Fibroblast of mammary gland (primary cell): ENCODE data around the gene RASL12.
"Not testable (repeated sequence)": the region's sequence is repeated elsewhere in the genome, so short reads cannot be mapped to it uniquely, and the experiment has no call there.

Experiments
- DNase-seq: peaks from one replicate; pipeline ENCODE4 v3.0.0-alpha.2; 2010; ENCODE audit warnings: low read depth
- H3K4me3 ChIP-seq: 2 replicates; pipeline ENCODE4 v1.5.1; 2011; ENCODE audit warnings: low read depth, mild to moderate bottlenecking, low read length, moderate library complexity; ENCODE audit not compliant: control insufficient read depth
- TF ChIP-seq, protein P1 (sequence below): conservative IDR thresholded peaks from 2 replicates; pipeline ENCODE4 v1.5.1; 2011; ENCODE audit warnings: low read depth, low read length, inconsistent platforms; ENCODE audit not compliant: control insufficient read depth, insufficient read depth

Gene RASL12

DNA sequence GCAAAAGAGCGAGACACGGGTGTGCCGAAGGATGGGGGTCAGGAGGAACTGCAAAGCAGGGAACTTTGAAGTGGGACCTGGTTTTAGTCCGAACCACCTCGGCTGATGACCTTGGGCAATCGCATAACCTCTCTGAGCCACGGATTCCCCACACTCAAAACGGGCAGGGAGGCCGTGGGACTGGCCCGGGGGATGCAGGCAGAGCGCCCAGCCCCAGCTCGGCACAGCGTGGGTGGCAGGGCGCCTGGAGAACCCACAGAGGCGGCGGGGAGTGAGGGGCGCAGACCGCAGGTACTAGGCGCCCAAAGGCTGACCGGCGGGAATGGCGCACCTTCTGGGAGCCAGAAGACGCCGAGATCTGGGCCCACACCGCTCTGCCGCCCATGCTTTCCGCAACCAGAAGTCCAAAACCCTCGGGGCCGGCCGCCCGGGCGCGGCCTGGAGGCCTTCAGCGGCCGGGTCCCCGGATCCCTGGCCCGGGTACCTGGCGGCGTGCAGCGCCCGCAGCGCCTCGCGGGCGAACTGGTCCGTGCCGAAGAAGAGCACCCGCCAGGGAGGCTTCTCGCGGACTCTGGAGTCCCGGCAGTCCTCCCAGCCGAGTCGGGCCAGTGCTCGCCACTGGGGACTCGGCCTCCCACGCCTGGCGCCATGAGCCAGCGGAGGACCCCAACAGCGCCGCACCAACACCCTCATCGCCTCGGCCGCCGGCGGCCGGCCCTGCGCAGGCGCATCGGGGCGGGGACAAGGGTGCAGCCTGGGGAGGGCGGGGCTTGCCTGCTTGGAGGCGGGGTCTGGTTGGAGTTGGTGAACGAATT is 38.7 kb downstream of the RASL12 start, which contains the start of gene MTFMT:
MTFMT (minus strand) TSS at position 719 of the 815 bp plus-strand sequence; CDS start at position 693, 26 bp downstream.
- DNase-seq: peak; percentile 74
- peak within 1 kb of the TSS; percentile 83 for H3K4me3 ChIP-seq
- TF ChIP-seq, protein P1, sequence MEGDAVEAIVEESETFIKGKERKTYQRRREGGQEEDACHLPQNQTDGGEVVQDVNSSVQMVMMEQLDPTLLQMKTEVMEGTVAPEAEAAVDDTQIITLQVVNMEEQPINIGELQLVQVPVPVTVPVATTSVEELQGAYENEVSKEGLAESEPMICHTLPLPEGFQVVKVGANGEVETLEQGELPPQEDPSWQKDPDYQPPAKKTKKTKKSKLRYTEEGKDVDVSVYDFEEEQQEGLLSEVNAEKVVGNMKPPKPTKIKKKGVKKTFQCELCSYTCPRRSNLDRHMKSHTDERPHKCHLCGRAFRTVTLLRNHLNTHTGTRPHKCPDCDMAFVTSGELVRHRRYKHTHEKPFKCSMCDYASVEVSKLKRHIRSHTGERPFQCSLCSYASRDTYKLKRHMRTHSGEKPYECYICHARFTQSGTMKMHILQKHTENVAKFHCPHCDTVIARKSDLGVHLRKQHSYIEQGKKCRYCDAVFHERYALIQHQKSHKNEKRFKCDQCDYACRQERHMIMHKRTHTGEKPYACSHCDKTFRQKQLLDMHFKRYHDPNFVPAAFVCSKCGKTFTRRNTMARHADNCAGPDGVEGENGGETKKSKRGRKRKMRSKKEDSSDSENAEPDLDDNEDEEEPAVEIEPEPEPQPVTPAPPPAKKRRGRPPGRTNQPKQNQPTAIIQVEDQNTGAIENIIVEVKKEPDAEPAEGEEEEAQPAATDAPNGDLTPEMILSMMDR: no peak

GRCh38 chr15:65028338-65028737 is 39.5 kb downstream of the RASL12 start:
- TF ChIP-seq, protein P1: no peak
- no peak for DNase-seq
- H3K4me3 ChIP-seq: peak overlapping the region; percentile 83

- no peak overlapping the region for H3K4me3 ChIP-seq
- TF ChIP-seq, protein P1: no peak
- no peak for DNase-seq
Observed at GRCh38 chr15:65027593-65027992, 40.2 kb downstream of the RASL12 start.

DNA sequence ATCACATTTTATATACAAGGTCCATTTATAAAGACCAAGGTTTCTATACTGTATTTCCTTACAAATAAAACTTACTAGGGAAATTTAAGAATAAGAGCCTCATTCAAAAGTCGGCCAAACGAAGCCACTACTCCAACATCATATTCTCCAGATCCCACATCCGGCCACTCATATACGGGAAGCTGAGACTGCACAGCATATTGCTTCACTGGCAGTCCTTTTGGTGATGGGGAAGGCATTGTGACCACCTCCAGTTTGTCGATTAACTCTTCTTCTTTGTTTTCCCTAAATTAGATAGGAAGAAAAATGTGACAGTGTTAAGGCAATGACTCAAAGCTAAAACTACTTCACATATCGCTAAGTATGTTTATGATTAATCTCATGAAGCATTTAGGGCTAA is 41.0 kb downstream of the RASL12 start:
- no peak for DNase-seq
- H3K4me3 ChIP-seq: no peak overlapping the region
- TF ChIP-seq, protein P1: no peak

DNA sequence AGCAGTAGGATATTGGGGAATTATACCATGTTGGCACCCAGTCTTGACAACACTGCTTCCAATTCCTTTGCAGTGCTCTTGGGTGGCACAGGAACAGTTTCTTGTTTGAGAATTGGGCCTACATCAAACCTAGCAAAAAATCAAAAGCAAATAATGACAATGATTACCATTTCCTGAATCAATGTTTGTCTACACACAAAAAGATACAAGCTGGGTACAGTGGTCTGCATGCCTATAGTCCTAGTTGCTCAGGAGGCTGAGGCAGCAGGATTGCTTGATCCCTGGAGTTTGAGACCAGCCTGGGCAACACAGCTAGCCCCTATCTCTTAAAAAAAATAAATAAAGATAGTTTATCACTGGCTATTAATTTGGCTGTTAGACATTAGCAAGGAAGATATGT is 46.3 kb downstream of the RASL12 start:
- H3K4me3 ChIP-seq: no peak overlapping the region
- TF ChIP-seq, protein P1: no peak
- no peak for DNase-seq

DNA sequence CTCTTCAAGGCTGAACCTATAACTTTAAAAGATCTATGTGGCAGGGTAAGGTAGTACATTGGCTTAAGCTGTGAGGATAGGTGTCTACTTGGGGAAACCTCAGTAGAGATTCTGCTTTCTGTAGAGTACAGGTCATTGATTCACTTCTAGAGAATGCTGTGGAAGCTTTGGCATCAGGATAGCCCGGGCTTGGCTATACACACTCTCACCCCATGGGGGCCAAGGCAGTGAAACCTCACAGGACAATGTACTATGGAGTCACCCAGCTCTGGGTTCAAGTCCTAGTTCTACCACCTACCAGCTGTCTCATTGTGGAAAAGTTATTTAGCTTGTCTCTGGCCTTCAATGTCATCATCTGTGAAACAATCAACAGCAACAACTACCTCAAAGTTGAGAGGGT is 47.4 kb downstream of the RASL12 start:
- no peak overlapping the region for H3K4me3 ChIP-seq
- DNase-seq: no peak
- TF ChIP-seq, protein P1: no peak

- H3K4me3 ChIP-seq, DNase-seq: not testable (repeated sequence)
Observed at GRCh38 chr15:65011198-65011597, 56.6 kb downstream of the RASL12 start.
